ENCODE results near the gene KCNJ4.
"Not testable (repeated sequence)": the region's sequence is repeated elsewhere in the genome, so short reads cannot be mapped to it uniquely, and the experiment has no call there.

KCNJ4 gene

GRCh38 chr22:38402204-38402603 is 52.8 kb downstream of the KCNJ4 start:
- no peak overlapping the region for H3K4me3 ChIP-seq (replicated peaks; ENCODE audit: low read depth, low read length)
- no peak for DNase-seq (ENCODE audit: low read depth)
- TF ChIP-seq CTCF (IDR thresholded peaks at IDR 0.05; ENCODE audit: low read length, missing control alignments): no peak

- TF ChIP-seq CTCF (IDR thresholded peaks at IDR 0.05; ENCODE audit: low read length, missing control alignments): no peak
- H3K4me3 ChIP-seq (replicated peaks; ENCODE audit: low read depth, low read length): no peak overlapping the region
- no peak for DNase-seq (ENCODE audit: low read depth)
Measured at GRCh38 chr22:38401336-38402084, 53.5 kb downstream of the KCNJ4 start.

GRCh38 chr22:38400256-38400655 is 54.7 kb downstream of the KCNJ4 start:
- H3K4me3 ChIP-seq (replicated peaks; ENCODE audit: low read depth, low read length): not testable (repeated sequence)

GRCh38 chr22:38398609-38399461 is 56.2 kb downstream of the KCNJ4 start:
- H3K4me3 ChIP-seq (replicated peaks; ENCODE audit: low read depth, low read length): peak overlapping the region; percentile 65
- peak; percentile 73 for DNase-seq (ENCODE audit: low read depth)
- TF ChIP-seq CTCF (IDR thresholded peaks at IDR 0.05; ENCODE audit: low read length, missing control alignments): no peak

More at GRCh38 chr22:38400256-38400655, 54.7 kb downstream of the KCNJ4 start:
- DNase-seq (ENCODE audit: low read depth): not testable (repeated sequence)

GRCh38 chr22:38398181-38398608 is 56.8 kb downstream of the KCNJ4 start:
- peak overlapping the region; percentile 65 for H3K4me3 ChIP-seq (replicated peaks; ENCODE audit: low read depth, low read length)
- DNase-seq (ENCODE audit: low read depth): peak; percentile 35

- TF ChIP-seq CTCF (IDR thresholded peaks at IDR 0.05; ENCODE audit: low read length, missing control alignments): no peak
- DNase-seq (ENCODE audit: low read depth): peak; percentile 44
- H3K4me3 ChIP-seq (replicated peaks; ENCODE audit: low read depth, low read length): peak overlapping the region; percentile 65
Measured at GRCh38 chr22:38397189-38398085, 57.6 kb downstream of the KCNJ4 start.

- H3K4me3 ChIP-seq (replicated peaks; ENCODE audit: low read depth, low read length): peak overlapping the region; percentile 65
- DNase-seq (ENCODE audit: low read depth): not testable (repeated sequence)
Measured at GRCh38 chr22:38396440-38397069, 58.4 kb downstream of the KCNJ4 start.

GRCh38 chr22:38395944-38396343 is 59.1 kb downstream of the KCNJ4 start:
- not testable (repeated sequence) for DNase-seq (ENCODE audit: low read depth)
- peak overlapping the region; percentile 36 for H3K4me3 ChIP-seq (replicated peaks; ENCODE audit: low read depth, low read length)

GRCh38 chr22:38394929-38395624 is 59.9 kb downstream of the KCNJ4 start:
- H3K4me3 ChIP-seq (replicated peaks; ENCODE audit: low read depth, low read length): peak overlapping the region; percentile 27
- not testable (repeated sequence) for DNase-seq (ENCODE audit: low read depth)

GRCh38 chr22:38389428-38389818 is 65.6 kb downstream of the KCNJ4 start:
- not testable (repeated sequence) for H3K4me3 ChIP-seq (replicated peaks; ENCODE audit: low read depth, low read length); DNase-seq (ENCODE audit: low read depth)

GRCh38 chr22:38388506-38389427 is 66.2 kb downstream of the KCNJ4 start:
- DNase-seq (ENCODE audit: low read depth); H3K4me3 ChIP-seq (replicated peaks; ENCODE audit: low read depth, low read length): not testable (repeated sequence)

Data from fibroblast of pulmonary artery (primary cell).